ENCODE measurements around the gene BARD1.

BARD1 gene

DNA sequence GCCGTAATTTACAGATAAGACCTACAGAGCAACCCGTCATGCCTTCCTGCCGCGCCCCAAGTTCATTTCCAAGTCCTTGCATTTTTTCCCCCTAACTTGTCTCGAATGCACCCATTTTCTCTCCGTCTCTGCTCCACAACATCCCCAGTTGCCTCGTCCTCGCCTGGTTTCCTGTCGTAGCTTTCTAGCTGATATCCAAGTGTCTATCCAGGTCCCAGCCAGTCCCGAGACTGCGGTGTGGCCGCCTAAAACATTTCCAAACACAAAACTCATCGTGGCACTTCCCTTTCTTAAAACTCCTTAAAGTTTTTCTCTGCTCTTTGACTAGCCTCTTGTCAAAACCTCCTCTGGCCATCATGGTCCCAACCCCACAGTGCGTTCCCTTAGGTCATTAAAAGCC lies 1.2 kb upstream of the BARD1 start:
- peak overlapping the region; percentile 51 for H3K27ac ChIP-seq (ENCODE audit: low read depth, low read length, poor library complexity, severe bottlenecking)
- peak overlapping the region; percentile 85 for H3K4me3 ChIP-seq (ENCODE audit: low read depth, low read length, poor library complexity, severe bottlenecking)

DNA sequence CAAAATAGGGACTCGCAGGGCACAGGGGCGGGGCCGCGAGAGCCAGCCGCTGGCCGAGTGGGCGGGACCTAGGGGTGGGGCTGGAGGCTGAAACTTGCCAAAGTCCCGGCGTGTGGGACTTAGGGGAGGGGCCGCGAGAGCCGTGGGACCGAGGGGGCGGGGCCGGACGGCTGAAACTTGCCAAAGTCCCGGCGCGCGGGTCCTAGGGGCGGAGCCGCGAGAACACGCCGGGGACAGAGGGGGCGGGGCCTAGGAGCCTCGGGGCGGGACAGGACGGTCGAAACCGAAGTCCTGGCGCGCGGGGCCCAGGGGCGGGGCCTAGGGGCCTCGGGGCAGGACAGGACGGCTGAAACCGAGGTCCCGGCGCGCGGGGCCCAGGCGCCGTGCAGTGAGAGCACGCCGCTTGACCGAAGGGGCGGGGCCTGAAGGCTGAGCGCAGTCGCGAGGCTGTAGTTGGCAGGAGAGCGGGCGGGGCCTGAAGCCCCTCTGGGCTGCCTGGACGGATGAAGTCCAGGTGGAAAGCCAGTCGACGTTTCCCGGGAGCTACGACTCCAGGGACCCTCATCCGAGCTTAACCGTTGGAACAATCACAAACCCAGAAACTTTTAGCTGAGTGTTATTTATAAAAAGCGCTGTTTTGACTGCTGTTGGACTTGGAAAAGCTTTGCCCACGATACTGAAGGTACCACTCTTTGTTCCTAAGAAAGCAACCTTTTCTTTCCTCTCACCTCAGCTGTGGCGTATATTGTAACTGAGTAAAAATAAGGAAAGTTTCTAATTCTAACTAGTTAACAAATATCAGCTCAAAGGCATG lies 475 bp upstream of the BARD1 start:
- Histone ChIP-seq H2AFZ (ENCODE audit: low read length) (peak overlapping the region; percentile 19; the same call in 1 of the 2 replicates), H3K4me3 (ENCODE audit: low read depth, low read length, poor library complexity, severe bottlenecking) (peak overlapping the region; percentile 85), H3F3A (ENCODE audit: insufficient read depth, low read length) (no peaks in the 10 kb centered on the region), H3K27ac (ENCODE audit: low read depth, low read length, poor library complexity, severe bottlenecking) (peak overlapping the region; percentile 95), H3K4me1 (ENCODE audit: insufficient read depth, low read length, severe bottlenecking) (peaks cover 35% of the 10 kb centered on the region), H3K9me3 (ENCODE audit: low read length) (no peaks in the 10 kb centered on the region), H3K9ac (ENCODE audit: low read length) (peak overlapping the region; percentile 94), H3K27me3 (ENCODE audit: insufficient read depth, low read length) (no peaks in the 10 kb centered on the region), H3K9me2 (ENCODE audit: low read depth, low read length) (no peaks in the 10 kb centered on the region), H4K20me1 (ENCODE audit: insufficient read depth, low read length) (no peaks in the 10 kb centered on the region), H3K79me2 (ENCODE audit: insufficient read depth, low read length) (peaks cover 36% of the 10 kb centered on the region), H3K36me3 (ENCODE audit: insufficient read depth, low read length) (peaks cover 15% of the 10 kb centered on the region), H3K4me2 (ENCODE audit: low read length) (peak overlapping the region; percentile 80)
- TF ChIP-seq, protein P1, sequence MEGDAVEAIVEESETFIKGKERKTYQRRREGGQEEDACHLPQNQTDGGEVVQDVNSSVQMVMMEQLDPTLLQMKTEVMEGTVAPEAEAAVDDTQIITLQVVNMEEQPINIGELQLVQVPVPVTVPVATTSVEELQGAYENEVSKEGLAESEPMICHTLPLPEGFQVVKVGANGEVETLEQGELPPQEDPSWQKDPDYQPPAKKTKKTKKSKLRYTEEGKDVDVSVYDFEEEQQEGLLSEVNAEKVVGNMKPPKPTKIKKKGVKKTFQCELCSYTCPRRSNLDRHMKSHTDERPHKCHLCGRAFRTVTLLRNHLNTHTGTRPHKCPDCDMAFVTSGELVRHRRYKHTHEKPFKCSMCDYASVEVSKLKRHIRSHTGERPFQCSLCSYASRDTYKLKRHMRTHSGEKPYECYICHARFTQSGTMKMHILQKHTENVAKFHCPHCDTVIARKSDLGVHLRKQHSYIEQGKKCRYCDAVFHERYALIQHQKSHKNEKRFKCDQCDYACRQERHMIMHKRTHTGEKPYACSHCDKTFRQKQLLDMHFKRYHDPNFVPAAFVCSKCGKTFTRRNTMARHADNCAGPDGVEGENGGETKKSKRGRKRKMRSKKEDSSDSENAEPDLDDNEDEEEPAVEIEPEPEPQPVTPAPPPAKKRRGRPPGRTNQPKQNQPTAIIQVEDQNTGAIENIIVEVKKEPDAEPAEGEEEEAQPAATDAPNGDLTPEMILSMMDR (IDR thresholded peaks at IDR 0.05; ENCODE audit: low read length), result no peak
- no peak for TF ChIP-seq EZH2 (IDR thresholded peaks at IDR 0.05; ENCODE audit: borderline replicate concordance, low read length)

More for the DNA sequence above, 1.2 kb upstream of the BARD1 start:
- no peaks in the 10 kb centered on the region for H3F3A ChIP-seq (ENCODE audit: insufficient read depth, low read length)
- TF ChIP-seq EZH2 (IDR thresholded peaks at IDR 0.05; ENCODE audit: borderline replicate concordance, low read length), result no peak
- TF ChIP-seq, protein P1 (IDR thresholded peaks at IDR 0.05; ENCODE audit: low read length), result no peak
- H3K9ac ChIP-seq (ENCODE audit: low read length), result peak overlapping the region; percentile 72
- no peaks in the 10 kb centered on the region for H3K9me2 ChIP-seq (ENCODE audit: low read depth, low read length)
- no peaks in the 10 kb centered on the region for H3K27me3 ChIP-seq (ENCODE audit: insufficient read depth, low read length)
- H4K20me1 ChIP-seq (ENCODE audit: insufficient read depth, low read length), result no peaks in the 10 kb centered on the region
- H2AFZ ChIP-seq (ENCODE audit: low read length), result no peak overlapping the region; the same call in 1 of the 2 replicates
- H3K79me2 ChIP-seq (ENCODE audit: insufficient read depth, low read length), result peaks cover 29% of the 10 kb centered on the region
- H3K4me2 ChIP-seq (ENCODE audit: low read length), result peak overlapping the region; percentile 80
- peaks cover 31% of the 10 kb centered on the region for H3K4me1 ChIP-seq (ENCODE audit: insufficient read depth, low read length, severe bottlenecking)
- peaks cover 8% of the 10 kb centered on the region for H3K36me3 ChIP-seq (ENCODE audit: insufficient read depth, low read length)
- H3K9me3 ChIP-seq (ENCODE audit: low read length), result no peaks in the 10 kb centered on the region

DNA sequence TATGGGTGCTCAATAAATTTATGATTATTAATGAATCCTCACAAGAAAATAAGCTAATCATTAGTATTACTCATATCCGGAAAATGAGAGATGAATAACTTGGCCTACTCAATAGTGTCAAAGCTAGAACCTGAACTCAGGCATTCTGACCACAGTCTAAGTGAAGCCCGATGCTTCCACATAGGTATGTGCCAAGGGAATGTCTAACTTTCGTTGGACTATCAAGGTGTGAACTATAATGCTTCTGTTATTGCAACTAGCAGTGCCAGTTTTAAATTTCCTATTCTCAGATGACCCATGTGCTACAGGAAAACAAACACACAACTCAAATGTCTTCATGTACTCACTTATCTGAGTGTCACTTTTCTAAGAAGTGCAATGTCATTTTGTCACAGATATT lies 1.8 kb downstream of the BARD1 start:
- Histone ChIP-seq H3F3A (ENCODE audit: insufficient read depth, low read length) (no peaks in the 10 kb centered on the region), H3K79me2 (ENCODE audit: insufficient read depth, low read length) (peaks cover 53% of the 10 kb centered on the region), H4K20me1 (ENCODE audit: insufficient read depth, low read length) (no peaks in the 10 kb centered on the region), H2AFZ (ENCODE audit: low read length) (no peak overlapping the region), H3K9me2 (ENCODE audit: low read depth, low read length) (no peaks in the 10 kb centered on the region), H3K4me1 (ENCODE audit: insufficient read depth, low read length, severe bottlenecking) (peaks cover 35% of the 10 kb centered on the region), H3K27me3 (ENCODE audit: insufficient read depth, low read length) (no peaks in the 10 kb centered on the region), H3K4me3 (ENCODE audit: low read depth, low read length, poor library complexity, severe bottlenecking) (peak overlapping the region; percentile 85), H3K36me3 (ENCODE audit: insufficient read depth, low read length) (peaks cover 31% of the 10 kb centered on the region), H3K9me3 (ENCODE audit: low read length) (no peaks in the 10 kb centered on the region), H3K4me2 (ENCODE audit: low read length) (peak overlapping the region; percentile 87), H3K9ac (ENCODE audit: low read length) (peak overlapping the region; percentile 94), H3K27ac (ENCODE audit: low read depth, low read length, poor library complexity, severe bottlenecking) (peak overlapping the region; percentile 95)
- TF ChIP-seq EZH2 (IDR thresholded peaks at IDR 0.05; ENCODE audit: borderline replicate concordance, low read length), result no peak

Measured in OCI-LY1 (cell line).